Fibroblast of skin of left biceps (primary cell): ENCODE results near the gene HNRNPU.

Experiments used
- DNase-seq, 2 experiments: peaks; one replicate each; pipeline ENCODE4 v3.0.0-alpha.2; 2013; ENCODE audit warnings: low read depth in 2 of 2

The HNRNPU gene

GRCh38 chr1:244862699-244863490 lies 1.4 kb downstream of the HNRNPU start:
- peak; percentile 87 to 88 for DNase-seq

GRCh38 chr1:244862354-244862698 lies 2.0 kb downstream of the HNRNPU start:
- DNase-seq, result no peak

- no peak for DNase-seq
Observed at GRCh38 chr1:244861683-244862082, 2.7 kb downstream of the HNRNPU start.

GRCh38 chr1:244860914-244861610 lies 3.3 kb downstream of the HNRNPU start:
- DNase-seq, result no peak

- DNase-seq, result no peak
Observed at GRCh38 chr1:244860078-244860477, 4.3 kb downstream of the HNRNPU start.

GRCh38 chr1:244858357-244858756 lies 6.0 kb downstream of the HNRNPU start:
- DNase-seq, result no peak

- DNase-seq, result no peak
Observed at GRCh38 chr1:244857761-244858160, 6.6 kb downstream of the HNRNPU start.

GRCh38 chr1:244854865-244855578 lies 9.3 kb downstream of the HNRNPU start:
- DNase-seq, result no peak

- DNase-seq, result no peak
Observed at GRCh38 chr1:244854166-244854565, 10.2 kb downstream of the HNRNPU start.

GRCh38 chr1:244852694-244853093 lies 11.6 kb downstream of the HNRNPU start:
- no peak for DNase-seq

- no peak for DNase-seq
Observed at GRCh38 chr1:244851546-244852231, 12.7 kb downstream of the HNRNPU start.

GRCh38 chr1:244850896-244851295 lies 13.4 kb downstream of the HNRNPU start:
- no peak for DNase-seq

GRCh38 chr1:244850099-244850852 lies 14.1 kb downstream of the HNRNPU start:
- no peak for DNase-seq

GRCh38 chr1:244849189-244849866 lies 15.0 kb downstream of the HNRNPU start:
- no peak for DNase-seq

- no peak for DNase-seq
Observed at GRCh38 chr1:244846653-244847052, 17.7 kb downstream of the HNRNPU start.

GRCh38 chr1:244844155-244845121 lies 19.9 kb downstream of the HNRNPU start:
- no peak for DNase-seq

GRCh38 chr1:244843148-244843978 lies 21.0 kb downstream of the HNRNPU start:
- DNase-seq, result no peak

GRCh38 chr1:244841273-244841927 lies 22.9 kb downstream of the HNRNPU start:
- no peak for DNase-seq
